HG03442 (cell line): ENCODE measurements around the gene MARCHF10.

ENCODE experiments used
- ATAC-seq: cut with Tn5 transposase; IDR thresholded peaks from one replicate; pipeline ENCODE4 v1.9.1; 2021; ENCODE audit warnings: mild to moderate bottlenecking, moderate library complexity; ENCODE audit not compliant: unreplicated experiment

The MARCHF10 gene

GRCh38 chr17:62664336-62665120, 143.6 kb downstream of the MARCHF10 start:
- ATAC-seq: no peak

- ATAC-seq: no peak
Measured at GRCh38 chr17:62663304-62663703, 144.8 kb downstream of the MARCHF10 start.

GRCh38 chr17:62662855-62663254, 145.3 kb downstream of the MARCHF10 start:
- ATAC-seq: no peak

GRCh38 chr17:62661337-62661736, 146.8 kb downstream of the MARCHF10 start:
- no peak for ATAC-seq

GRCh38 chr17:62660629-62661118, 147.4 kb downstream of the MARCHF10 start:
- ATAC-seq: no peak

- no peak for ATAC-seq
Measured at GRCh38 chr17:62658136-62658920, 149.8 kb downstream of the MARCHF10 start.

- ATAC-seq: no peak
Measured at GRCh38 chr17:62657690-62658089, 150.4 kb downstream of the MARCHF10 start.

- no peak for ATAC-seq
Measured at GRCh38 chr17:62657145-62657665, 150.9 kb downstream of the MARCHF10 start.

- ATAC-seq: no peak
Measured at GRCh38 chr17:62656446-62656845, 151.7 kb downstream of the MARCHF10 start.

- ATAC-seq: no peak
Measured at GRCh38 chr17:62655656-62656055, 152.5 kb downstream of the MARCHF10 start.

- no peak for ATAC-seq
Measured at GRCh38 chr17:62653826-62654761, 154.0 kb downstream of the MARCHF10 start.

GRCh38 chr17:62653002-62653825, 154.9 kb downstream of the MARCHF10 start:
- peak; percentile 93 for ATAC-seq

GRCh38 chr17:62652251-62653001, 155.7 kb downstream of the MARCHF10 start:
- ATAC-seq: no peak
